Measurements from ENCODE around the gene ZDHHC22.

ZDHHC22 gene

GRCh38 chr14:77153802-77154201 lies 12.2 kb upstream of the ZDHHC22 start:
- Histone ChIP-seq H3K27me3 (ENCODE audit: insufficient read depth, low read length) (no peaks in the 10 kb centered on the region), H3K9me3 (ENCODE audit: insufficient read depth, low read depth, low read length) (no peaks in the 10 kb centered on the region), H3K9ac (ENCODE audit: low read depth, low read length) (no peak overlapping the region), H3K4me3 (ENCODE audit: low read length) (no peak overlapping the region), H3K27ac (ENCODE audit: low read length) (no peak overlapping the region), H3K4me1 (ENCODE audit: insufficient read depth, low read length) (peaks cover 8% of the 10 kb centered on the region; the same call in 1 of the 2 replicates), H3K36me3 (ENCODE audit: insufficient read depth, low read depth, low read length) (no peaks in the 10 kb centered on the region)

DNA sequence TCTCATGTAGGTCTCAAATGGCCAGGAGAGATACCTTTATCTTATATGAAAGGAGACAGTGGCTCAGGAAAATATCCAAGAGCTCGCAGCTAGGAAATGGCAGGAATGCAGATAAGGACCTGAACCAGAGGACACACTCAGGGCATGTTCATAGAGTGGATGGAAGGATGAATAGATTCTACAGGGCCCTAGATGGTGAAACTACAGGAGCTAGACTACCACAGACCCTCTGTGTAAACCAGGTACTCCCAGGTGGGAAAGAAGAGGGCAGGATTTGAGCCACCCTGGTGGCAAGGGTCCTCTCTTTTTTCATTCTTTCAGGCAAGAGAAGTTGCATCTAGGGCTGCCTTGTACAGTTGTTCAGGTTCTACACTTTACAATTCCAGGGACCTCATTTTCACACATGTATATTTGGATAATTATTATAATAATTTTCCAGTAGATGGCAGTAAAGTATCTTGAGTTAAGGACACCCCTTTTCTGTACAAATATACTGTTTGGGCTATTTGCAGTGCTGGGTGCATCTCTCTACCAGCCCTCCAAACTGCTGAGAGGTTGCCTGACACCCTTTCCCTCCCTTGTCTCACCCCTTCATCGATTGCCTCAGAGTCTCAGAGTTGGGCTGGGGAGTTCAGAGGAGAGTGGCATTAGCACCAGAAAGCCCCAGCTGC lies 10.5 kb upstream of the ZDHHC22 start:
- Histone ChIP-seq H3K36me3 (ENCODE audit: insufficient read depth, low read depth, low read length) (no peaks in the 10 kb centered on the region), H3K9ac (ENCODE audit: low read depth, low read length) (no peak overlapping the region), H3K4me1 (ENCODE audit: insufficient read depth, low read length) (no peaks in the 10 kb centered on the region), H3K27me3 (ENCODE audit: insufficient read depth, low read length) (no peaks in the 10 kb centered on the region), H3K4me3 (ENCODE audit: low read length) (no peak overlapping the region), H3K9me3 (ENCODE audit: insufficient read depth, low read depth, low read length) (no peaks in the 10 kb centered on the region), H3K27ac (ENCODE audit: low read length) (no peak overlapping the region)

GRCh38 chr14:77151245-77151644 lies 9.7 kb upstream of the ZDHHC22 start:
- H3K9me3 ChIP-seq (ENCODE audit: insufficient read depth, low read depth, low read length): no peaks in the 10 kb centered on the region
- H3K36me3 ChIP-seq (ENCODE audit: insufficient read depth, low read depth, low read length): no peaks in the 10 kb centered on the region
- peaks cover 2% of the 10 kb centered on the region; the same call in 1 of the 2 replicates for H3K27me3 ChIP-seq (ENCODE audit: insufficient read depth, low read length)
- no peak overlapping the region for H3K9ac ChIP-seq (ENCODE audit: low read depth, low read length)
- peaks cover 2% of the 10 kb centered on the region; the same call in 1 of the 2 replicates for H3K4me1 ChIP-seq (ENCODE audit: insufficient read depth, low read length)
- no peak overlapping the region for H3K4me3 ChIP-seq (ENCODE audit: low read length)
- H3K27ac ChIP-seq (ENCODE audit: low read length): no peak overlapping the region

GRCh38 chr14:77148510-77149231 lies 7.1 kb upstream of the ZDHHC22 start:
- no peak overlapping the region for H3K9ac ChIP-seq (ENCODE audit: low read depth, low read length)
- peaks cover 18% of the 10 kb centered on the region; the same call in 1 of the 2 replicates for H3K27me3 ChIP-seq (ENCODE audit: insufficient read depth, low read length)
- H3K36me3 ChIP-seq (ENCODE audit: insufficient read depth, low read depth, low read length): no peaks in the 10 kb centered on the region
- no peak overlapping the region for H3K4me3 ChIP-seq (ENCODE audit: low read length)
- H3K9me3 ChIP-seq (ENCODE audit: insufficient read depth, low read depth, low read length): no peaks in the 10 kb centered on the region
- no peak overlapping the region for H3K27ac ChIP-seq (ENCODE audit: low read length)
- H3K4me1 ChIP-seq (ENCODE audit: insufficient read depth, low read length): peaks cover 28% of the 10 kb centered on the region

- peak overlapping the region; percentile 36; the same call in 1 of the 2 replicates for H3K4me3 ChIP-seq (ENCODE audit: low read length)
- H3K27me3 ChIP-seq (ENCODE audit: insufficient read depth, low read length): peaks cover 37% of the 10 kb centered on the region; the same call in 1 of the 2 replicates
- H3K9ac ChIP-seq (ENCODE audit: low read depth, low read length): peak overlapping the region; percentile 33; the same call in 1 of the 2 replicates
- no peak overlapping the region for H3K27ac ChIP-seq (ENCODE audit: low read length)
- no peaks in the 10 kb centered on the region for H3K9me3 ChIP-seq (ENCODE audit: insufficient read depth, low read depth, low read length)
- no peaks in the 10 kb centered on the region for H3K36me3 ChIP-seq (ENCODE audit: insufficient read depth, low read depth, low read length)
- peaks cover 41% of the 10 kb centered on the region for H3K4me1 ChIP-seq (ENCODE audit: insufficient read depth, low read length)
Measured at GRCh38 chr14:77145975-77146740, 4.6 kb upstream of the ZDHHC22 start.

GRCh38 chr14:77144412-77145115 lies 3.0 kb upstream of the ZDHHC22 start:
- Histone ChIP-seq H3K27me3 (ENCODE audit: insufficient read depth, low read length) (peaks cover 51% of the 10 kb centered on the region), H3K4me1 (ENCODE audit: insufficient read depth, low read length) (peaks cover 41% of the 10 kb centered on the region), H3K27ac (ENCODE audit: low read length) (no peak overlapping the region), H3K36me3 (ENCODE audit: insufficient read depth, low read depth, low read length) (no peaks in the 10 kb centered on the region), H3K9me3 (ENCODE audit: insufficient read depth, low read depth, low read length) (no peaks in the 10 kb centered on the region), H3K9ac (ENCODE audit: low read depth, low read length) (peak overlapping the region; percentile 69; the same call in 1 of the 2 replicates), H3K4me3 (ENCODE audit: low read length) (0 out of 2 replicates have a peak overlapping the region, but pooled peaks have one; percentile 26)

DNA sequence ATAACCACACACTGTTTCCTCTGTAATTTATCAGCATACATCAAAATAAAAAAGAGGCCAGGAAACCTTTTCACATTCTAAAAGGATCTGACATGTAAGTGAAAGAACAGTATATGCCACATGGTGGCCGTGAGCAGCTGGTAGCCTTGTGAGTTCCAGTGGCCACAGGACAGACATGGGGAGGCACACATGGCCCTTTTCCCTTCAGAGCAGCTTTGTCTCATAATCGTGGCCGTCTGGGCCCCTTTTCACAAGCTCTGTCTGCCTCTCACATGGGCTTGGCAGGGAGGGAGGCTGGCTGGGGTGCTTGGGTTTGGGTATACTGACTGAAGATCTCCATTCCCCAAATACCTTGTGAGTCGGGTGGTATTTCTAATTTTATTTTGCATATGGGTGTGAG lies 1.5 kb upstream of the ZDHHC22 start:
- peaks cover 41% of the 10 kb centered on the region for H3K4me1 ChIP-seq (ENCODE audit: insufficient read depth, low read length)
- no peaks in the 10 kb centered on the region for H3K9me3 ChIP-seq (ENCODE audit: insufficient read depth, low read depth, low read length)
- peak overlapping the region; percentile 51 for H3K27ac ChIP-seq (ENCODE audit: low read length)
- H3K4me3 ChIP-seq (ENCODE audit: low read length): peak overlapping the region; percentile 72; the same call in 1 of the 2 replicates
- peaks cover 13% of the 10 kb centered on the region for H3K36me3 ChIP-seq (ENCODE audit: insufficient read depth, low read depth, low read length)
- peaks cover 55% of the 10 kb centered on the region for H3K27me3 ChIP-seq (ENCODE audit: insufficient read depth, low read length)
- peak overlapping the region; percentile 69; the same call in 1 of the 2 replicates for H3K9ac ChIP-seq (ENCODE audit: low read depth, low read length)

- H3K4me3 ChIP-seq (ENCODE audit: low read length): peak overlapping the region; percentile 72
- H3K9ac ChIP-seq (ENCODE audit: low read depth, low read length): peak overlapping the region; percentile 69; the same call in 1 of the 2 replicates
- H3K4me1 ChIP-seq (ENCODE audit: insufficient read depth, low read length): peaks cover 41% of the 10 kb centered on the region
Measured at GRCh38 chr14:77142005-77142800, 612 bp upstream of the ZDHHC22 start.

GRCh38 chr14:77140359-77141213 lies 1.0 kb downstream of the ZDHHC22 start:
- peaks cover 35% of the 10 kb centered on the region for H3K36me3 ChIP-seq (ENCODE audit: insufficient read depth, low read depth, low read length)
- H3K27ac ChIP-seq (ENCODE audit: low read length): no peak overlapping the region
- H3K27me3 ChIP-seq (ENCODE audit: insufficient read depth, low read length): peaks cover 47% of the 10 kb centered on the region
- peak overlapping the region; percentile 69; the same call in 1 of the 2 replicates for H3K9ac ChIP-seq (ENCODE audit: low read depth, low read length)
- H3K9me3 ChIP-seq (ENCODE audit: insufficient read depth, low read depth, low read length): no peaks in the 10 kb centered on the region
- H3K4me3 ChIP-seq (ENCODE audit: low read length): peak overlapping the region; percentile 72
- peaks cover 32% of the 10 kb centered on the region for H3K4me1 ChIP-seq (ENCODE audit: insufficient read depth, low read length)

More at GRCh38 chr14:77142005-77142800, 612 bp upstream of the ZDHHC22 start:
- Histone ChIP-seq H3K27ac (ENCODE audit: low read length) (peak overlapping the region; percentile 15), H3K27me3 (ENCODE audit: insufficient read depth, low read length) (peaks cover 55% of the 10 kb centered on the region), H3K36me3 (ENCODE audit: insufficient read depth, low read depth, low read length) (peaks cover 19% of the 10 kb centered on the region), H3K9me3 (ENCODE audit: insufficient read depth, low read depth, low read length) (no peaks in the 10 kb centered on the region)
